HG02852 (cell line): Measurements from ENCODE around the gene GLRA3.
"Not testable (repeated sequence)": the region's sequence is repeated elsewhere in the genome, so short reads cannot be mapped to it uniquely, and the experiment has no call there.

ENCODE experiments used
- ATAC-seq: cut with Tn5 transposase; IDR thresholded peaks from one replicate; pipeline ENCODE4 v1.9.1; 2021; ENCODE audit warnings: mild to moderate bottlenecking, moderate library complexity; ENCODE audit not compliant: unreplicated experiment

GLRA3 gene

DNA sequence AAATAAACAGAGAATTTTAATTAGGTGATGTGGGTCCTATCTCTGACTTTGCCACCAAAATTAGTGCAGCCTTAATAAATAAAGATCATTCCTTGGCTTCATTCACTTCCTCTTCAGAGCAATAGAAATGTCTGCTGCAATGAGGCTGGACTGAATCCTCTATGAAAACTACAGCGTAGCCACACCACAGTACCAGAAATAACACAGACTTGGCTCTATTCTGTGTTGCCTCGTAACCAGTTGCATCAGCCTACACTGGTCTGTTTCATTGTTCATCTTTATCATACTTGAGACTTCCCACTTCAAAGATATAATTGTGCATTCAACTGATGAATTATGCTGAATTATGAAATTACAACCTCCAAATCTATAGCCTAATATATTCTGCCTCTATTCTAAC, 15.8 kb downstream of the GLRA3 start:
- ATAC-seq, result no peak

GRCh38 chr4:174810834-174811233, 18.2 kb downstream of the GLRA3 start:
- no peak for ATAC-seq

- ATAC-seq, result no peak
These were observed 20.2 kb downstream of the GLRA3 start for GRCh38 chr4:174808836-174809235.

GRCh38 chr4:174808119-174808518, 20.9 kb downstream of the GLRA3 start:
- ATAC-seq, result no peak

DNA sequence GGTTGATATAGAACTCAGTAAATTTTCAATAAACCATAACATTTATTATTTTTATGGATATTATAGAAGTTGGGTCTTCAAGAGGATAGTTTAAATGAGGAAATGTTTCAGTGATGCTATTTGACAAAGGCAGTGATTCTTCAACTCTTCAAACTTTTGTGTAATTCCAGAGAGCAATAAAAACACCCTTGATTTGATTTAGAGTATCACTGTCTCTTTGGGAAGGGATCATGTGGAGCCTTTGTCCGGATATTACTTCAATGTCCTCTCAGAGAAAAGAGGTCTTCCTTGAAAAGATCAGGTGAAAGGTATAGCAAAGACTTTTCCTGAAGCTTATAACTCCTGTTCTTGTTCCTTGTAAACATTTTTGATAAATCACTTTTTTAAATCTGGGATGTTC, 23.3 kb downstream of the GLRA3 start:
- ATAC-seq, result no peak

- no peak for ATAC-seq
These were observed 34.4 kb downstream of the GLRA3 start for GRCh38 chr4:174794543-174795094.

- ATAC-seq, result no peak
These were observed 39.4 kb downstream of the GLRA3 start for GRCh38 chr4:174789657-174790056.

GRCh38 chr4:174778274-174778986, 50.6 kb downstream of the GLRA3 start:
- ATAC-seq, result not testable (repeated sequence)

DNA sequence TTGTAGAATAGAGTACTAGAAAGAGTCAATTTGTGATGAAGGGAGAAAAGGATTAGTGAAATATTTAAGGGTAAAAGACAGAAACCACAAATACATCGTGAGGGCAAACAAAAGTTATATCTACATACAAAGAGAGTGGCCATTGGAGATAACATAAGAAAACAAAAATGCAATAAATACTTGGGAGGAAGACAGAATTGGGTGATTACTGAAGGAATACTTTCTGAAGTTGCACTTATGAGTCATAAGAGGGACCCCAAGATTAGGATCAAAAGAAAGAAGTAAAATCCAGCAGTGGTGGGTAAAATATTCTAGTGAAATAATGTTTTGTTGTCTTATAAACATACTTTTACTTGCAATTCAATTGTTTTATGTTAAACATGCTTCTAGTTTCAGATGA, 53.7 kb downstream of the GLRA3 start:
- ATAC-seq, result no peak

- ATAC-seq, result peak; percentile 67
These were observed 64.8 kb downstream of the GLRA3 start for GRCh38 chr4:174764105-174764729.

GRCh38 chr4:174763454-174764104, 65.5 kb downstream of the GLRA3 start:
- peak; percentile 66 for ATAC-seq

DNA sequence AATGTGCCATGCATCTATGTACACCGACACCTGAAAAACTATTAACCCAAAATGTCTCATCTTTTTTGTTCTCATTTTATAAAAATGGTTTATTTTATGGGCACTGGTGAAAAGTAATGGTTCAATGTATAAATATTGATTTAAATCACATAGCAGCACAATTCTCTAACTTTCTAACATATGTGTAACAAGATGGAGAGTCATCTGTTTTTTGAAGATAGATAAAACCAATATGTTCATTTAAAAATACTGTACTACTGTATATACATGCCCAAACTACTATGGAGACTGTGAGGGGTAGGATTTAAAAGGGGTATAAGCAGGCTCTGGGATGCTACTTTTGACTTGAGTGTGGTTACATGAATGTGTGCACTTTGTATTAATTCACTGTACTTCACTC, 67.6 kb downstream of the GLRA3 start:
- no peak for ATAC-seq

- ATAC-seq, result no peak
These were observed 71.3 kb downstream of the GLRA3 start for GRCh38 chr4:174757736-174758135.

- ATAC-seq, result no peak
These were observed 76.0 kb downstream of the GLRA3 start for GRCh38 chr4:174753021-174753420.

GRCh38 chr4:174752026-174752425, 77.0 kb downstream of the GLRA3 start:
- no peak for ATAC-seq

DNA sequence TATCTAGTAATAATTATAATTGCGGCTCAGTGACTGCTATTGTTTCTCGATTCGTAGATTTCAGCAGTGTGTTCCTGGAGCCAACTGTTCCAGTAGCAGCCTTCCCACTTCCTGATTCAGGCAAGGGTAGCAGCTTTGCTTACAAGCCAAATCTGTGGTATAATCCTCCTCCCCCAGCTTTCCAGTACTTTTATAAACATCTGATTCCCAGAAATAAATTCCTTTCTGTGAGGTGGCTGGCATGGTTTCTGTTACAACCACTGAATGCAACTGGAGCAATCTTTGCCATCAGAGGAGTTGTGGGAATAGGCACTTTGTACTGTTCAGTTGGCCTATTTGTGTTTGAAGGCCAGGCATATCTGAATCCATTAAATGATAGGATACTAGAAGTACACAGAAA, 80.0 kb downstream of the GLRA3 start:
- no peak for ATAC-seq

DNA sequence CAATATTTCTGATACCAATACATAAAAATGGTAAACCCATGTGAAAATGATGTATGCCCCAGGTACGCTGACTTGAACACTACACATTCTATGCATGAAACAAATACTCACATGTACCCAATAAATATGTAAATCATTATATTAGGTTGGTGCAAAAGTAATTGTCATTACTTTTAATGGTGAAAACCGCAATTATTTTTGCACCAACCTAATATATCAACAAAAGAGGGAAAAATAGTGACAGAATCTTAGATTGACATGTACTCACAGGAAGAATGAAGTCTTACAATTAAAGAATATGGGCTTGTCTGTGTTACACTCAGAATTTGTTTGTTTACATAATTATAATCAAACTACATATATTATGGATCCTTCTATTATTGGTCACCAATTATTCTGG, 82.3 kb downstream of the GLRA3 start:
- ATAC-seq, result no peak

DNA sequence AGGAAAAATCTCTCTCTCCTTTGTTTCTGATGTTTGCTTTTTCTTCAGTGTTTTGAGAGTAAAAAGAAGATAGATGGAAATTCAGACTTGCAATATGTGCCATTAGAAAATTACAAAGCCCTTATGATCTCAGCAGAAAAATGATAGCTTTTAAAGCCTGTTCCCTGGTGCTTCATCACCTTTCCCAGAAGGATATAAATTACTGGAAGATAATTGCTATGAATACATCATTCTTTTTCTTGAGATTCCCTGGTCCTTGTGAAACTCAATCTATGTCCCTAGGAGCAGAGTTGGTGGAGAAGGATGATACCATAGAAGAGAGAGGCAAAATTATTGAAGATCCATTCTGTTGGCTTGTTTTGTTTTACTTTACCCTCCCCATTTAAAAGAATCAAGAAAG, 86.5 kb downstream of the GLRA3 start:
- no peak for ATAC-seq

GRCh38 chr4:174739576-174739975, 89.5 kb downstream of the GLRA3 start:
- ATAC-seq, result no peak

DNA sequence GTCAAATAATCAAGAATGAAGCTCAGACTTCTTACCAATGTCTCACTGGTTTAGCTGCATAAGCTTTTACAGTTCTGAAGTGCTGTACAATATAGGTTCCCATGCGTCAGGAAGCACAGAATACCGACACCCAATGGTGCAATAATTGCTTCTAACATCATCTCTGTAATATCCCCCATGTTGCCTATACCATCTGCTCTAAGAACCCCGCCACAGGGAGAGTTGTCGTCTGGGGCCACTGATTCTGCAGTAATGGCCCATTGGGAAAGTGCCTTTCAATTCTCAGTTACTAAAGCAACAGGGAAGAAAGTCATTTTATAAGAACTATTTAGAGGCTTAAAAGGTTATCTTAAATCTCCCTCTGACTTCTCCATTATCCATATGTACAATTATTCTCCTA, 94.9 kb downstream of the GLRA3 start:
- no peak for ATAC-seq

DNA sequence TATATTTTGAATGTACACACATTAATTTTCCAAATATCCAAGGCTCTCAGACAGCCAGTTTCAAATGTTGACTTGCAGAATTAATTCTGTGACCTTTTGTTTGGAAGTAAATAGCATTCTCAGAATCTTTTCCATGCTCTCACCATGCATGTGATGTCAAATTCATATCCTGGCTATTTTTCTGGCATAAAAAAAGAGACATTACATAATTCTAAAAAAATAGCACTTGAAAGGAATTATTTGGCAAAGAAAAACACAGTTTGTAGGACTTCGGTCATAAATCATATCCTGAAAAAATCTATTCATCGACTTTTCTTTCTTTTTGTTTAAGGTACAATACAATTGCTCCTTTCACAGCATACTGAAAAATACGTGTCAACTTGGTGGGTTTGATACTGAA, 111.2 kb downstream of the GLRA3 start:
- ATAC-seq, result no peak
